ENCODE data around the gene APOF.

The APOF gene

GRCh38 chr12:56333679-56334489 lies 28.8 kb downstream of the APOF start, which contains the start of gene PAN2:
Gene PAN2 (minus strand): TSS chr12:56334000. CDS start chr12:56333094, 906 bp downstream.
- peak; percentile 93 for DNase-seq (ENCODE audit: extremely low read depth, insufficient read length)
- peak within 1 kb of the TSS; percentile 63 for H3K4me3 ChIP-seq (replicated peaks; ENCODE audit: low read depth, low read length)
- no peaks in the 10 kb centered on the region for H3K27me3 ChIP-seq (replicated peaks; ENCODE audit: control insufficient read depth, insufficient read depth, low read length)
- TF ChIP-seq CTCF (IDR thresholded peaks at IDR 0.05; ENCODE audit: insufficient read depth, low read length, poor library complexity, severe bottlenecking) = peak; percentile 40
- H3K36me3 ChIP-seq (ENCODE audit: control insufficient read depth, insufficient read depth, low read length) = no peaks in the 10 kb centered on the region

GRCh38 chr12:56333197-56333678 lies 29.4 kb downstream of the APOF start:
- H3K36me3 ChIP-seq (ENCODE audit: control insufficient read depth, insufficient read depth, low read length) = peaks cover under 1% of the 10 kb centered on the region; the same call in 1 of the 2 replicates
- DNase-seq (ENCODE audit: extremely low read depth, insufficient read length) = no peak
- H3K4me3 ChIP-seq (replicated peaks; ENCODE audit: low read depth, low read length) = peak overlapping the region; percentile 63

GRCh38 chr12:56332512-56333196 lies 30.0 kb downstream of the APOF start:
- TF ChIP-seq CTCF (IDR thresholded peaks at IDR 0.05; ENCODE audit: insufficient read depth, low read length, poor library complexity, severe bottlenecking) = no peak
- peaks cover 3% of the 10 kb centered on the region for H3K36me3 ChIP-seq (ENCODE audit: control insufficient read depth, insufficient read depth, low read length)
- DNase-seq (ENCODE audit: extremely low read depth, insufficient read length) = no peak
- peak overlapping the region; percentile 63 for H3K4me3 ChIP-seq (replicated peaks; ENCODE audit: low read depth, low read length)
- H3K27me3 ChIP-seq (replicated peaks; ENCODE audit: control insufficient read depth, insufficient read depth, low read length) = no peaks in the 10 kb centered on the region

More at GRCh38 chr12:56333197-56333678, 29.4 kb downstream of the APOF start:
- H3K27me3 ChIP-seq (replicated peaks; ENCODE audit: control insufficient read depth, insufficient read depth, low read length) = no peaks in the 10 kb centered on the region
- no peak for TF ChIP-seq CTCF (IDR thresholded peaks at IDR 0.05; ENCODE audit: insufficient read depth, low read length, poor library complexity, severe bottlenecking)

GRCh38 chr12:56330936-56331490 lies 31.6 kb downstream of the APOF start:
- DNase-seq (ENCODE audit: extremely low read depth, insufficient read length) = no peak
- Histone ChIP-seq H3K4me3 (replicated peaks; ENCODE audit: low read depth, low read length) (no peak overlapping the region), H3K36me3 (ENCODE audit: control insufficient read depth, insufficient read depth, low read length) (peaks cover 12% of the 10 kb centered on the region), H3K27me3 (replicated peaks; ENCODE audit: control insufficient read depth, insufficient read depth, low read length) (no peaks in the 10 kb centered on the region)
- TF ChIP-seq CTCF (IDR thresholded peaks at IDR 0.05; ENCODE audit: insufficient read depth, low read length, poor library complexity, severe bottlenecking) = no peak

- Histone ChIP-seq H3K4me3 (replicated peaks; ENCODE audit: low read depth, low read length) (no peak overlapping the region), H3K36me3 (ENCODE audit: control insufficient read depth, insufficient read depth, low read length) (peaks cover 19% of the 10 kb centered on the region), H3K27me3 (replicated peaks; ENCODE audit: control insufficient read depth, insufficient read depth, low read length) (no peaks in the 10 kb centered on the region)
- no peak for TF ChIP-seq CTCF (IDR thresholded peaks at IDR 0.05; ENCODE audit: insufficient read depth, low read length, poor library complexity, severe bottlenecking)
- no peak for DNase-seq (ENCODE audit: extremely low read depth, insufficient read length)
These were observed 36.1 kb downstream of the APOF start for GRCh38 chr12:56326533-56326932.

All from GM06990 (cell line).